ENCODE data around the gene DRC3.

The DRC3 gene

GRCh38 chr17:17940441-17940911 is 32.2 kb upstream of the DRC3 start:
- DNase-seq (ENCODE audit: low read depth in 2 of 2) = peak; percentile 45 to 48
- TF ChIP-seq CTCF (IDR thresholded peaks at IDR 0.05; ENCODE audit: low read depth, low read length) = no peak
- no peak overlapping the region for H3K4me3 ChIP-seq (replicated peaks in 1 of 2; ENCODE audit: low read depth in 2 of 2, low read length in 2 of 2)

GRCh38 chr17:17941015-17941414 is 31.6 kb upstream of the DRC3 start:
- DNase-seq (ENCODE audit: low read depth in 2 of 2) = no peak
- TF ChIP-seq CTCF (IDR thresholded peaks at IDR 0.05; ENCODE audit: low read depth, low read length) = no peak

GRCh38 chr17:17942846-17943245 is 29.8 kb upstream of the DRC3 start:
- no peak for TF ChIP-seq CTCF (IDR thresholded peaks at IDR 0.05; ENCODE audit: low read depth, low read length)
- DNase-seq (ENCODE audit: low read depth in 2 of 2) = peak; percentile 29 to 54
- H3K4me3 ChIP-seq (replicated peaks in 1 of 2; ENCODE audit: low read depth in 2 of 2, low read length in 2 of 2) = no peak overlapping the region

More at GRCh38 chr17:17941015-17941414, 31.6 kb upstream of the DRC3 start:
- no peak overlapping the region for H3K4me3 ChIP-seq (replicated peaks in 1 of 2; ENCODE audit: low read depth in 2 of 2, low read length in 2 of 2)

GRCh38 chr17:17943281-17943984 is 29.2 kb upstream of the DRC3 start:
- no peak overlapping the region for H3K4me3 ChIP-seq (replicated peaks in 1 of 2; ENCODE audit: low read depth in 2 of 2, low read length in 2 of 2)
- TF ChIP-seq CTCF (IDR thresholded peaks at IDR 0.05; ENCODE audit: low read depth, low read length) = no peak
- no peak for DNase-seq (ENCODE audit: low read depth in 2 of 2)

GRCh38 chr17:17944242-17944641 is 28.4 kb upstream of the DRC3 start:
- H3K4me3 ChIP-seq (replicated peaks in 1 of 2; ENCODE audit: low read depth in 2 of 2, low read length in 2 of 2) = no peak overlapping the region
- TF ChIP-seq CTCF (IDR thresholded peaks at IDR 0.05; ENCODE audit: low read depth, low read length) = no peak
- no peak for DNase-seq (ENCODE audit: low read depth in 2 of 2)

- DNase-seq (ENCODE audit: low read depth in 2 of 2) = no peak
- H3K4me3 ChIP-seq (replicated peaks in 1 of 2; ENCODE audit: low read depth in 2 of 2, low read length in 2 of 2) = no peak overlapping the region
- TF ChIP-seq CTCF (IDR thresholded peaks at IDR 0.05; ENCODE audit: low read depth, low read length) = no peak
These were observed 27.9 kb upstream of the DRC3 start for GRCh38 chr17:17944743-17945142.

GRCh38 chr17:17946093-17946492 is 26.6 kb upstream of the DRC3 start:
- no peak for TF ChIP-seq CTCF (IDR thresholded peaks at IDR 0.05; ENCODE audit: low read depth, low read length)
- H3K4me3 ChIP-seq (replicated peaks in 1 of 2; ENCODE audit: low read depth in 2 of 2, low read length in 2 of 2) = no peak overlapping the region
- no peak for DNase-seq (ENCODE audit: low read depth in 2 of 2)

All from cardiac fibroblast (primary cell).